ENCODE measurements around the gene FLRT2. TPM values are rescaled to one million over a fixed set of nuclear protein-coding genes. Genes with fewer than 3 reads are reported as not detected.

FLRT2 gene
- total RNA-seq, 5 donors from 2014 or later (not counting 1 experiment from before 2014, with no cell fraction given) = 0.03 to 0.35 (median 0.06) TPM; not detected in 2

GRCh38 chr14:85549697-85550096, 19.8 kb downstream of the FLRT2 start:
- no peak for DNase-seq
- peaks cover 1 to 9% (median 7%) of the 10 kb centered on the region in 3 donors for H3K9me3 Mint-ChIP-seq
- POLR2A ChIA-PET = interaction anchor here in 1 of 2 donors (0.6 kb wide), 1 partner anchor 37 kb away, joined by 5 read pairs; no protein-coding TSS in a partner anchor

GRCh38 chr14:85554106-85554505, 24.2 kb downstream of the FLRT2 start:
- CTCF ChIA-PET = no interaction called here
- ATAC-seq (replicated peaks in 1 of 4) = no peak
- POLR2A ChIA-PET = no interaction called here

More at GRCh38 chr14:85549697-85550096, 19.8 kb downstream of the FLRT2 start:
- Histone ChIP-seq H3K27me3 (replicated peaks in 1 of 2; ENCODE audit: control insufficient read depth in 2 of 2, extremely low read depth in 1 of 2, insufficient read depth in 2 of 2, low read length in 1 of 2) (no peaks in the 10 kb centered on the region), H3K4me3 (ENCODE audit: control insufficient read depth in 1 of 2, extremely low read depth in 1 of 2, low read length in 1 of 2) (no peak overlapping the region), H3K9me3 (no peaks in the 10 kb centered on the region), H3K36me3 (ENCODE audit: control insufficient read depth in 2 of 2, extremely low read depth in 1 of 2, insufficient read depth in 1 of 2, low read length in 1 of 2) (no peaks in the 10 kb centered on the region), H3K4me1 (ENCODE audit: control insufficient read depth in 1 of 2, extremely low read depth in 1 of 2, insufficient read depth in 2 of 2, low read length in 2 of 2) (no peaks in the 10 kb centered on the region), H3K27ac (ENCODE audit: low read length) (no peak overlapping the region)
- WGBS (ENCODE audit: insufficient coverage) = no CpG with 5 or more reads among the region's 2 CpGs
- H3K4me3 Mint-ChIP-seq = no peak overlapping the region
- H3K36me3 Mint-ChIP-seq = no peaks in the 10 kb centered on the region
- H3K27ac Mint-ChIP-seq = no peak overlapping the region
- H3K27me3 Mint-ChIP-seq = no peaks in the 10 kb centered on the region
- no peak for ATAC-seq (replicated peaks in 1 of 4)
- no peaks in the 10 kb centered on the region for H3K4me1 Mint-ChIP-seq
- CTCF ChIA-PET = no interaction called here

GRCh38 chr14:85556267-85556666, 26.3 kb downstream of the FLRT2 start:
- Histone ChIP-seq H3K27me3 (replicated peaks in 1 of 2; ENCODE audit: control insufficient read depth in 2 of 2, extremely low read depth in 1 of 2, insufficient read depth in 2 of 2, low read length in 1 of 2) (no peaks in the 10 kb centered on the region), H3K4me3 (ENCODE audit: control insufficient read depth in 1 of 2, extremely low read depth in 1 of 2, low read length in 1 of 2) (no peak overlapping the region), H3K27ac (ENCODE audit: low read length) (no peak overlapping the region), H3K4me1 (ENCODE audit: control insufficient read depth in 1 of 2, extremely low read depth in 1 of 2, insufficient read depth in 2 of 2, low read length in 2 of 2) (no peaks in the 10 kb centered on the region), H3K9me3 (no peaks in the 10 kb centered on the region), H3K36me3 (ENCODE audit: control insufficient read depth in 2 of 2, extremely low read depth in 1 of 2, insufficient read depth in 1 of 2, low read length in 1 of 2) (no peaks in the 10 kb centered on the region)
- Mint-ChIP-seq H3K4me3 (no peak overlapping the region), H3K4me1 (no peaks in the 10 kb centered on the region), H3K36me3 (no peaks in the 10 kb centered on the region), H3K27me3 (no peaks in the 10 kb centered on the region), H3K27ac (no peak overlapping the region), H3K9me3 (peaks cover 1 to 14% (median 11%) of the 10 kb centered on the region in 3 donors)
- 80% methylated on average over 1 of the region's 1 CpG for WGBS (ENCODE audit: insufficient coverage)
- DNase-seq = no peak
- POLR2A ChIA-PET = no interaction called here
- CTCF ChIA-PET = no interaction called here
- no peak for ATAC-seq (replicated peaks in 1 of 4)

More at GRCh38 chr14:85554106-85554505, 24.2 kb downstream of the FLRT2 start:
- no peak overlapping the region for H3K4me3 Mint-ChIP-seq
- no CpG with 5 or more reads among the region's 3 CpGs for WGBS (ENCODE audit: insufficient coverage)
- H3K27ac Mint-ChIP-seq = no peak overlapping the region
- no peaks in the 10 kb centered on the region for H3K4me1 ChIP-seq (ENCODE audit: control insufficient read depth in 1 of 2, extremely low read depth in 1 of 2, insufficient read depth in 2 of 2, low read length in 2 of 2)
- no peaks in the 10 kb centered on the region for H3K9me3 ChIP-seq
- no peaks in the 10 kb centered on the region for H3K27me3 ChIP-seq (replicated peaks in 1 of 2; ENCODE audit: control insufficient read depth in 2 of 2, extremely low read depth in 1 of 2, insufficient read depth in 2 of 2, low read length in 1 of 2)
- peaks cover 1 to 15% (median 14%) of the 10 kb centered on the region in 3 donors for H3K9me3 Mint-ChIP-seq
- H3K27me3 Mint-ChIP-seq = no peaks in the 10 kb centered on the region
- H3K36me3 Mint-ChIP-seq = no peaks in the 10 kb centered on the region
- no peak overlapping the region for H3K27ac ChIP-seq (ENCODE audit: low read length)
- no peak overlapping the region for H3K4me3 ChIP-seq (ENCODE audit: control insufficient read depth in 1 of 2, extremely low read depth in 1 of 2, low read length in 1 of 2)
- H3K4me1 Mint-ChIP-seq = no peaks in the 10 kb centered on the region
- no peaks in the 10 kb centered on the region for H3K36me3 ChIP-seq (ENCODE audit: control insufficient read depth in 2 of 2, extremely low read depth in 1 of 2, insufficient read depth in 1 of 2, low read length in 1 of 2)
- no peak for DNase-seq

GRCh38 chr14:85558505-85558904, 28.6 kb downstream of the FLRT2 start:
- WGBS (ENCODE audit: insufficient coverage) = no CpG with 5 or more reads among the region's 2 CpGs
- no peaks in the 10 kb centered on the region for H3K27me3 Mint-ChIP-seq
- H3K4me1 Mint-ChIP-seq = no peaks in the 10 kb centered on the region
- H3K27ac ChIP-seq (ENCODE audit: low read length) = no peak overlapping the region
- H3K9me3 ChIP-seq = no peaks in the 10 kb centered on the region
- H3K4me3 ChIP-seq (ENCODE audit: control insufficient read depth in 1 of 2, extremely low read depth in 1 of 2, low read length in 1 of 2) = no peak overlapping the region
- no peak overlapping the region for H3K27ac Mint-ChIP-seq
- DNase-seq = no peak
- H3K27me3 ChIP-seq (replicated peaks in 1 of 2; ENCODE audit: control insufficient read depth in 2 of 2, extremely low read depth in 1 of 2, insufficient read depth in 2 of 2, low read length in 1 of 2) = no peaks in the 10 kb centered on the region
- CTCF ChIA-PET = interaction anchor here in 1 of 2 donors (0.6 kb wide), 1 partner anchor 9 kb away, joined by 4 read pairs; no protein-coding TSS in a partner anchor
- H3K4me3 Mint-ChIP-seq = no peak overlapping the region
- POLR2A ChIA-PET = no interaction called here
- no peaks in the 10 kb centered on the region for H3K4me1 ChIP-seq (ENCODE audit: control insufficient read depth in 1 of 2, extremely low read depth in 1 of 2, insufficient read depth in 2 of 2, low read length in 2 of 2)
- ATAC-seq (replicated peaks in 1 of 4) = no peak
- no peaks in the 10 kb centered on the region for H3K36me3 ChIP-seq (ENCODE audit: control insufficient read depth in 2 of 2, extremely low read depth in 1 of 2, insufficient read depth in 1 of 2, low read length in 1 of 2)
- peaks cover 0 to 14% (median 7%) of the 10 kb centered on the region in 3 donors for H3K9me3 Mint-ChIP-seq
- H3K36me3 Mint-ChIP-seq = no peaks in the 10 kb centered on the region

GRCh38 chr14:85562630-85563029, 32.7 kb downstream of the FLRT2 start:
- no peak overlapping the region for H3K27ac ChIP-seq (ENCODE audit: low read length)
- H3K4me1 ChIP-seq (ENCODE audit: control insufficient read depth in 1 of 2, extremely low read depth in 1 of 2, insufficient read depth in 2 of 2, low read length in 2 of 2) = no peaks in the 10 kb centered on the region
- DNase-seq (no peak), ATAC-seq (replicated peaks in 1 of 4) (no peak)
- H3K36me3 Mint-ChIP-seq = no peaks in the 10 kb centered on the region
- no peaks in the 10 kb centered on the region for H3K36me3 ChIP-seq (ENCODE audit: control insufficient read depth in 2 of 2, extremely low read depth in 1 of 2, insufficient read depth in 1 of 2, low read length in 1 of 2)
- no peak overlapping the region for H3K4me3 Mint-ChIP-seq
- H3K9me3 ChIP-seq = no peaks in the 10 kb centered on the region
- H3K27ac Mint-ChIP-seq = no peak overlapping the region
- 83% methylated on average over 3 of the region's 5 CpGs for WGBS (ENCODE audit: insufficient coverage)
- POLR2A ChIA-PET = no interaction called here
- H3K9me3 Mint-ChIP-seq = peaks cover 0 to 8% (median 0%) of the 10 kb centered on the region in 3 donors
- H3K27me3 ChIP-seq (replicated peaks in 1 of 2; ENCODE audit: control insufficient read depth in 2 of 2, extremely low read depth in 1 of 2, insufficient read depth in 2 of 2, low read length in 1 of 2) = no peaks in the 10 kb centered on the region
- CTCF ChIA-PET = no interaction called here
- H3K27me3 Mint-ChIP-seq = no peaks in the 10 kb centered on the region
- no peak overlapping the region for H3K4me3 ChIP-seq (ENCODE audit: control insufficient read depth in 1 of 2, extremely low read depth in 1 of 2, low read length in 1 of 2)
- H3K4me1 Mint-ChIP-seq = no peaks in the 10 kb centered on the region

- ATAC-seq (replicated peaks in 1 of 4) (no peak), DNase-seq (no peak)
- Mint-ChIP-seq H3K4me3 (no peak overlapping the region), H3K27me3 (no peaks in the 10 kb centered on the region), H3K27ac (no peak overlapping the region), H3K36me3 (no peaks in the 10 kb centered on the region), H3K9me3 (peaks cover 0 to 8% (median 4%) of the 10 kb centered on the region in 3 donors), H3K4me1 (no peaks in the 10 kb centered on the region)
- no CpG with 5 or more reads among the region's 3 CpGs for WGBS (ENCODE audit: insufficient coverage)
- POLR2A ChIA-PET = no interaction called here
- CTCF ChIA-PET = no interaction called here
- H3K4me1 ChIP-seq (ENCODE audit: control insufficient read depth in 1 of 2, extremely low read depth in 1 of 2, insufficient read depth in 2 of 2, low read length in 2 of 2) = no peaks in the 10 kb centered on the region
- no peaks in the 10 kb centered on the region for H3K9me3 ChIP-seq
- no peak overlapping the region for H3K27ac ChIP-seq (ENCODE audit: low read length)
- no peaks in the 10 kb centered on the region for H3K36me3 ChIP-seq (ENCODE audit: control insufficient read depth in 2 of 2, extremely low read depth in 1 of 2, insufficient read depth in 1 of 2, low read length in 1 of 2)
- H3K4me3 ChIP-seq (ENCODE audit: control insufficient read depth in 1 of 2, extremely low read depth in 1 of 2, low read length in 1 of 2) = no peak overlapping the region
- H3K27me3 ChIP-seq (replicated peaks in 1 of 2; ENCODE audit: control insufficient read depth in 2 of 2, extremely low read depth in 1 of 2, insufficient read depth in 2 of 2, low read length in 1 of 2) = no peaks in the 10 kb centered on the region
Measured at GRCh38 chr14:85564841-85565527, 35.0 kb downstream of the FLRT2 start.
